AG08395 (cell line): ENCODE results near the gene NRSN2.

ENCODE experiments used
- DNase-seq: peaks from one replicate; pipeline ENCODE4 v3.0.0; 2012; ENCODE audit warnings: mixed read lengths, low spot score

NRSN2 gene

GRCh38 chr20:397432-398237, 50.7 kb downstream of the NRSN2 start:
- DNase-seq: no peak

GRCh38 chr20:399182-399707, 52.3 kb downstream of the NRSN2 start:
- no peak for DNase-seq

DNA sequence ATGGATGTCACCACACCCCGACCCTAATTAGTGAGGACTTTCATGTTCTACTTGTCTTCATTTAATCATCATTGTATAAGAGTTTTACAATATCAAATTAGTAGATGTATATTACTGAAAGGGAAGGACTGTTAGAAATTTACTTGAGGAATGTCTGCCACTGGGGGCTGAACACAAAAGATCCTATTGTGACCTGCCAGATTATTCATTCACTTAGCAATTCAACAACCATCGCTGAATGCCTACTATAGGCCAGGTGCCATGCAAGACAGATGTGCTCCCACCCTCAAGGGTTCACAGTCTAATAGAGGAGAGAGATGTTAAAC, 53.2 kb downstream of the NRSN2 start:
- no peak for DNase-seq

- DNase-seq: no peak
These were observed 53.8 kb downstream of the NRSN2 start for GRCh38 chr20:400454-401275.

GRCh38 chr20:401682-402495, 55.0 kb downstream of the NRSN2 start:
- DNase-seq: no peak

GRCh38 chr20:402496-402885, 55.6 kb downstream of the NRSN2 start:
- no peak for DNase-seq

- no peak for DNase-seq
These were observed 56.1 kb downstream of the NRSN2 start for GRCh38 chr20:402898-403581.

DNA sequence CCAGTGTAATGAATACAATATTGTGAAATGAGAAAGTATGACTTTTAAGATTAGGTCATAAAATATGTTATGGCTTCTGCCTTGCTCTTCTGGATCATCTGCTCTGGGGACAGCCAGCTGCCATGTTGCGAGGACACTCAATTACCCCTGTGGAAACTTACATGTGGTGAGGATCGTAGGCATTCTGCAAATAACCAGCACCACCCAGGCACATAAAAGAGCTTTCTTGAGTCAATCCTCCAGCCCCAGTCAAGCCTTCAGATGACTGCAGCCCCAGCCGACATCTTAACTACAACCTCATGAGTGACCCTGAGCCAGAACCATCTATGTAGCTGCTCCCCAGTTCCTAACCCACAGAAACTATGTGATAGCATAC, 56.7 kb downstream of the NRSN2 start:
- no peak for DNase-seq

GRCh38 chr20:404088-404487, 57.2 kb downstream of the NRSN2 start:
- DNase-seq: no peak
